CD4-positive, alpha-beta T cell (primary cell): Measurements from ENCODE around the gene ADPGK. TPM values are rescaled to one million over a fixed set of nuclear protein-coding genes. Genes with fewer than 3 reads are reported as not detected.
A peak's percentile ranks its signal among the peaks of the same experiment; 100 is the strongest.
"Not testable (repeated sequence)": the region's sequence is repeated elsewhere in the genome, so short reads cannot be mapped to it uniquely, and the experiment has no call there.

Experiments
- ATAC-seq: fragments of 200-7000 bp; cut with Tn5 transposase; one replicate; pipeline ENCODE4 v1.10.0; 2022; ENCODE audit warnings: mild to moderate bottlenecking; ENCODE audit not compliant: poor library complexity
- CTCF ChIA-PET: fragments of 350-600 bp; sonication (Branson Sonifier 250); formaldehyde crosslinking; loops from one replicate; lab custom pipeline; 2021; ENCODE audit warnings: antibody characterized with exemption, inconsistent platforms; lab: Charles Lee
- POLR2A ChIA-PET: fragments of 350-600 bp; sonication (Branson Sonifier 250); formaldehyde crosslinking; loops from one replicate; lab custom pipeline; 2021; ENCODE audit warnings: antibody characterized with exemption, inconsistent platforms; lab: Charles Lee
- DNase-seq, 14 experiments: peaks; one replicate each; pipeline ENCODE4 v3.0.0-alpha.2; 2013 to 2020; ENCODE audit warnings: mixed read lengths in 2 of 14
- H3K27ac ChIP-seq, 2 donors: one replicate each; pipeline versions ENCODE4 v1.5.1 to v1.7.0; 2013; ENCODE audit warnings: low read length in 2 of 2, low read depth in 1 of 2, mild to moderate bottlenecking in 1 of 2
- H3K27me3 ChIP-seq, 2 experiments: 1 replicate in 1 of 2; 2 replicates in 1 of 2; pipeline versions ENCODE4 v1.6.1 to v1.7.0; 2013; ENCODE audit warnings: low read length in 2 of 2, control low read depth in 1 of 2, mild to moderate bottlenecking in 1 of 2, moderate library complexity in 1 of 2; ENCODE audit not compliant: insufficient read depth in 2 of 2, control insufficient read depth in 1 of 2
- H3K36me3 ChIP-seq: one replicate; pipeline ENCODE4 v1.6.1; 2013; ENCODE audit warnings: low read length, control low read depth; ENCODE audit not compliant: insufficient read depth
- H3K4me1 ChIP-seq: one replicate; pipeline ENCODE4 v1.6.1; 2013; ENCODE audit warnings: low read length, control low read depth; ENCODE audit not compliant: insufficient read depth
- H3K4me3 ChIP-seq: one replicate; pipeline ENCODE4 v1.5.1; 2013; ENCODE audit warnings: mild to moderate bottlenecking, low read length, moderate library complexity
- H3K9me3 ChIP-seq, 2 experiments: 1 replicate in 1 of 2; 2 replicates in 1 of 2; pipeline versions ENCODE4 v1.6.1 to v1.7.0; 2013; ENCODE audit warnings: low read length in 2 of 2, mild to moderate bottlenecking in 2 of 2, control low read depth in 1 of 2, moderate library complexity in 1 of 2; ENCODE audit not compliant: control insufficient read depth in 1 of 2, insufficient read depth in 1 of 2
- H3K27ac Mint-ChIP-seq: one replicate; pipeline ENCODE4 v1.8.0; 2020; ENCODE audit warnings: mixed read lengths
- H3K27me3 Mint-ChIP-seq: one replicate; pipeline ENCODE4 v1.8.0; 2021; ENCODE audit warnings: mixed read lengths
- H3K36me3 Mint-ChIP-seq: one replicate; pipeline ENCODE4 v1.8.0; 2021; ENCODE audit warnings: low read depth, mixed read lengths
- H3K4me1 Mint-ChIP-seq: one replicate; pipeline ENCODE4 v1.8.0; 2021; ENCODE audit warnings: low read depth, mixed read lengths
- H3K4me3 Mint-ChIP-seq: one replicate; pipeline ENCODE4 v1.8.0; 2020; ENCODE audit warnings: mild to moderate bottlenecking, mixed read lengths
- H3K9me3 Mint-ChIP-seq: one replicate; pipeline ENCODE4 v1.8.0; 2020; ENCODE audit warnings: mixed read lengths
- CTCF ChIP-seq: fragments of 200-600 bp; IDR thresholded peaks from one replicate; pipeline ENCODE4 v1.8.0; 2022; ENCODE audit warnings: antibody characterized with exemption, mild to moderate bottlenecking
- intact Hi-C, 2 experiments: fragments of 100-400 bp; cut with DNase I in 1 of 2; cut with micrococcal nuclease in 1 of 2; formaldehyde crosslinking; loops; one replicate each; pipeline versions ENCODE4 v1.15.1 to v1.9.0; 2023 to 2025; cut with DNase I, micrococcal nuclease
- total RNA-seq, 174 experiments: library from RNA in 2 of 174; stranded (reverse) in 2 of 174; gene quantifications; one replicate each; pipeline ENCODE4 v1.2.3 and lab custom pipeline; 2021 to 2026

Gene ADPGK
- total RNA-seq, 2 experiments from 2014 or later = 88.8 to 92.5 TPM

- Histone ChIP-seq H3K36me3 (no peaks in the 10 kb centered on the region), H3K27me3 (no peaks in the 10 kb centered on the region), H3K4me1 (peaks cover 12% of the 10 kb centered on the region), H3K4me3 (no peak overlapping the region), H3K9me3 (peaks cover 0 to 5% of the 10 kb centered on the region in 2 experiments), H3K27ac (no peak overlapping the region)
- Mint-ChIP-seq H3K27me3 (peaks cover 4% of the 10 kb centered on the region), H3K36me3 (no peaks in the 10 kb centered on the region), H3K4me1 (peaks cover 5% of the 10 kb centered on the region), H3K9me3 (no peaks in the 10 kb centered on the region), H3K27ac (no peak overlapping the region), H3K4me3 (no peak overlapping the region)
- intact Hi-C loops = no loop called here
- peak in 3 of 14 experiments; percentile 36 to 64 (median 43) for DNase-seq
- no peak for TF ChIP-seq CTCF
- CTCF ChIA-PET = no interaction called here
- no peak for ATAC-seq
- POLR2A ChIA-PET = interaction anchor here (0.5 kb wide), 1 partner anchor 26 kb away, joined by 3 read pairs; the partner anchor contains the start of gene ADPGK
Observed at GRCh38 chr15:72809329-72809728, 25.8 kb upstream of the ADPGK start.

DNA sequence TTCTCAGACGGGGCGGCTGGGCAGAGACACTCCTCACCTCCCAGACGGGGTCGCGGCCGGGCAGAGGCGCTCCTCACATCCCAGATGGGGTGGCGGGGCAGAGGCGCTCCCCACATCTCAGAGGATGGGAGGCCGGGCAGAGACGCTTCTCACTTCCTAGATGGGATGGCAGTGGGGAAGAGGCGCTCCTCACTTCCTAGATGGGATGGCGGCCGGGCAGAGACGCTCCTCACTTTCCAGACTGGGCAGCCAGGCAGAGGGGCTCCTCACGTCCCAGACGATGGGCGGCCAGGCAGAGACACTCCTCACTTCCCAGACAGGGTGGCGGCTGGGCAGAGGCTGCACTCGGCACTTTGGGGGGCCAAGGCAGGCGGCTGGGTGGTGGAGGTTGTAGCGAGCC is 23.8 kb upstream of the ADPGK start:
- ATAC-seq, H3K4me3 Mint-ChIP-seq, intact Hi-C loops, CTCF ChIA-PET, POLR2A ChIA-PET, H3K9me3 Mint-ChIP-seq, H3K36me3 Mint-ChIP-seq, DNase-seq, H3K4me1 Mint-ChIP-seq, H3K4me3 ChIP-seq, H3K36me3 ChIP-seq, H3K27me3 ChIP-seq, H3K27ac Mint-ChIP-seq, H3K27ac ChIP-seq, H3K9me3 ChIP-seq: not testable (repeated sequence)
- peaks cover 12% of the 10 kb centered on the region for H3K4me1 ChIP-seq
- peaks cover 12% of the 10 kb centered on the region for H3K27me3 Mint-ChIP-seq

DNA sequence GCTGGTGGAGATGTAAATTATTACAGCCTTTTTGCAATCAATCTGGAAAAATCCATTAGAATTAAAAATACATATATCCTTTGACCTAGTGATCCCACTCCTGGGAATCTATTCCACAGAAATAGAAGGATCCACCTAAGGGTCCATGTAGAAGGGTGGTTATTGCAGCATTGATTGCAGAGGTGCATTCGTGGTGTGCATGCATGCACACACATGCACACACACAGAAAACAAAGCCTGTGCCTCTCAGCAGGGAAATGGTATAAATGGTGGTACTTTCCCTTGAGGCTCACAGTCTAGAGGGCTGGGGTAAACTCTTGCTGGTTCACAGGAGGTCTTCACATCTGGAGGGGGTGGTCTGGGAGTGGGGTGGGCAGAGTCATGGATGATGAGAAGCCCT is 19.4 kb upstream of the ADPGK start:
- no peaks in the 10 kb centered on the region for H3K9me3 Mint-ChIP-seq
- Histone ChIP-seq H3K4me3 (no peak overlapping the region), H3K27me3 (peaks cover 6 to 7% of the 10 kb centered on the region in 2 experiments), H3K4me1 (no peaks in the 10 kb centered on the region), H3K36me3 (no peaks in the 10 kb centered on the region), H3K9me3 (peaks cover 0 to 5% of the 10 kb centered on the region in 2 experiments), H3K27ac (no peak overlapping the region)
- no peak overlapping the region for H3K27ac Mint-ChIP-seq
- ChIA-PET CTCF (no interaction called here), POLR2A (no interaction called here)
- no peak overlapping the region for H3K4me3 Mint-ChIP-seq
- no peak for TF ChIP-seq CTCF
- no peaks in the 10 kb centered on the region for H3K36me3 Mint-ChIP-seq
- H3K27me3 Mint-ChIP-seq = peaks cover 42% of the 10 kb centered on the region
- intact Hi-C loops = no loop called here
- no peak for ATAC-seq
- no peak for DNase-seq
- no peaks in the 10 kb centered on the region for H3K4me1 Mint-ChIP-seq
